H1 (cell line): ENCODE results near the gene OVCH1. TPM values are rescaled to one million over a fixed set of nuclear protein-coding genes. Genes with fewer than 3 reads are reported as not detected.

ENCODE experiments used
- CTCF ChIA-PET: fragments of 300-600 bp; sonication (Branson Sonifier 250); formaldehyde crosslinking; loops from one replicate; lab custom pipeline; 2021; ENCODE audit not compliant: partially characterized antibody; lab: Charles Lee
- POLR2A ChIA-PET: fragments of 300-600 bp; sonication (Branson Sonifier 250); formaldehyde crosslinking; loops from one replicate; lab custom pipeline; 2021; ENCODE audit warnings: inconsistent platforms; ENCODE audit not compliant: partially characterized antibody; lab: Charles Lee
- DNase-seq, 2 experiments: peaks; one replicate each; pipeline versions ENCODE4 v3.0.0 to v3.0.0-alpha.2; 2010 to 2022; ENCODE audit warnings: low spot score in 2 of 2, low read depth in 1 of 2, mixed read lengths in 1 of 2
- FAIRE-seq: peaks from 2 replicates; lab custom pipeline; 2011; peaks lifted over from hg19 to GRCh38; lab: Jason Lieb, UNC
- H2AFZ ChIP-seq: 2 replicates; pipeline ENCODE4 v1.8.1; 2012; ENCODE audit warnings: low read length, inconsistent platforms
- H2AK5ac ChIP-seq: 2 replicates; pipeline ENCODE4 v1.6.1; 2013; ENCODE audit warnings: low read depth, low read length
- H2BK120ac ChIP-seq: replicated peaks from 2 replicates; pipeline ENCODE3; 2013; ENCODE audit warnings: low read depth, low read length, inconsistent platforms
- H2BK12ac ChIP-seq: 2 replicates; pipeline ENCODE4 v1.6.1; 2013; ENCODE audit warnings: low read depth, low read length
- H2BK15ac ChIP-seq: 2 replicates; pipeline ENCODE4 v1.6.1; 2013; ENCODE audit warnings: low read length
- H2BK20ac ChIP-seq: 2 replicates; pipeline ENCODE4 v1.6.1; 2013; ENCODE audit warnings: low read length
- H2BK5ac ChIP-seq: 2 replicates; pipeline ENCODE4 v1.6.1; 2013; ENCODE audit warnings: low read depth, low read length
- H3K14ac ChIP-seq: 2 replicates; pipeline ENCODE4 v1.6.1; 2013; ENCODE audit warnings: inconsistent platforms; ENCODE audit not compliant: insufficient read length
- H3K18ac ChIP-seq: 2 replicates; pipeline ENCODE4 v1.6.1; 2013; ENCODE audit warnings: low read length; ENCODE audit errors: extremely low read depth
- H3K23ac ChIP-seq: 2 replicates; pipeline ENCODE4 v1.6.1; 2013; ENCODE audit warnings: inconsistent platforms; ENCODE audit not compliant: insufficient read length
- H3K23me2 ChIP-seq: 2 replicates; pipeline ENCODE4 v1.6.1; 2013; ENCODE audit warnings: low read depth, low read length
- H3K27ac ChIP-seq: 2 replicates; pipeline ENCODE4 v1.6.1; 2011; ENCODE audit warnings: low read depth, low read length, inconsistent platforms
- H3K27me3 ChIP-seq, 4 experiments: replicated peaks in 1 of 4; 1 replicate in 1 of 4; 2 replicates in 3 of 4; pipeline versions ENCODE4 v1.6.1 to v1.8.1; 2011 to 2013; ENCODE audit warnings: low read length in 3 of 4, mild to moderate bottlenecking in 3 of 4, inconsistent platforms in 2 of 4, mixed read lengths in 2 of 4, moderate library complexity in 1 of 4; ENCODE audit not compliant: control insufficient read depth in 3 of 4, insufficient read depth in 3 of 4; ENCODE audit errors: extremely low read depth in 1 of 4
- H3K36me3 ChIP-seq, 4 experiments: 2 replicates each; pipeline versions ENCODE4 v1.6.1 to v1.8.1; 2011 to 2013; ENCODE audit warnings: mild to moderate bottlenecking in 4 of 4, low read length in 3 of 4, moderate library complexity in 2 of 4, control low read depth in 1 of 4, inconsistent platforms in 1 of 4; ENCODE audit not compliant: insufficient read depth in 4 of 4, control insufficient read depth in 2 of 4
- H3K4ac ChIP-seq: replicated peaks from 2 replicates; pipeline ENCODE3; 2013; ENCODE audit warnings: low read length, low read depth, mixed read lengths, inconsistent platforms; ENCODE audit not compliant: insufficient read length
- H3K4me1 ChIP-seq, 4 experiments: replicated peaks in 1 of 4; 1 replicate in 1 of 4; 2 replicates in 3 of 4; pipeline versions ENCODE4 v1.6.1 to v1.8.1; 2011 to 2013; ENCODE audit warnings: low read length in 3 of 4, inconsistent platforms in 2 of 4, mixed read lengths in 1 of 4; ENCODE audit not compliant: insufficient read depth in 4 of 4, control insufficient read depth in 3 of 4
- H3K4me2 ChIP-seq, 2 experiments: 2 replicates each; pipeline versions ENCODE4 v1.6.1 to v1.8.1; 2011 to 2013; ENCODE audit warnings: low read depth in 2 of 2, low read length in 2 of 2, control low read depth in 1 of 2, inconsistent platforms in 1 of 2, mild to moderate bottlenecking in 1 of 2; ENCODE audit not compliant: insufficient read depth in 1 of 2
- H3K4me3 ChIP-seq, 4 experiments: fragments of 200-600, 300-600 bp in 1 of 4; sonication (generic), shearing (Covaris generic), sonication (Bioruptor Twin) in 1 of 4; 2 replicates each; pipeline versions ENCODE4 v1.5.1 to v1.8.1; 2011 to 2016; ENCODE audit warnings: low read length in 4 of 4, low read depth in 3 of 4, control low read depth in 2 of 4, inconsistent platforms in 2 of 4, mild to moderate bottlenecking in 2 of 4, mixed read lengths in 1 of 4, moderate library complexity in 1 of 4; ENCODE audit not compliant: insufficient read depth in 2 of 4; ENCODE audit errors: extremely low read depth in 1 of 4
- H3K56ac ChIP-seq: replicated peaks from 2 replicates; pipeline ENCODE3; 2013; ENCODE audit warnings: low read depth, mild to moderate bottlenecking, mixed read lengths, low read length, inconsistent platforms; ENCODE audit not compliant: insufficient read length
- H3K79me1 ChIP-seq: 2 replicates; pipeline ENCODE4 v1.6.1; 2013; ENCODE audit warnings: low read depth, low read length, control low read depth
- H3K79me2 ChIP-seq, 2 experiments: 2 replicates each; pipeline versions ENCODE4 v1.6.1 to v1.8.1; 2012 to 2013; ENCODE audit warnings: low read length in 2 of 2, mild to moderate bottlenecking in 2 of 2, inconsistent platforms in 1 of 2; ENCODE audit not compliant: insufficient read depth in 2 of 2, control insufficient read depth in 1 of 2
- H3K9ac ChIP-seq, 4 experiments: replicated peaks in 1 of 4; 1 replicate in 1 of 4; 2 replicates in 3 of 4; pipeline versions ENCODE4 v1.6.1 to v1.8.1; 2011 to 2013; ENCODE audit warnings: low read depth in 3 of 4, low read length in 3 of 4, control low read depth in 2 of 4, mild to moderate bottlenecking in 2 of 4, moderate library complexity in 2 of 4, inconsistent platforms in 1 of 4; ENCODE audit errors: extremely low read depth in 1 of 4
- H3K9me3 ChIP-seq, 2 experiments: 2 replicates each; pipeline versions ENCODE4 v1.6.1 to v1.8.1; 2012 to 2013; ENCODE audit warnings: mild to moderate bottlenecking in 2 of 2, moderate library complexity in 2 of 2, control low read depth in 1 of 2, inconsistent platforms in 1 of 2, low read depth in 1 of 2, low read length in 1 of 2, mixed read lengths in 1 of 2; ENCODE audit not compliant: insufficient read depth in 2 of 2
- H4K20me1 ChIP-seq, 2 experiments: replicated peaks in 1 of 2; 2 replicates each; pipeline versions ENCODE3 to v1.8.1; 2011 to 2013; ENCODE audit warnings: inconsistent platforms in 2 of 2, low read length in 2 of 2, mild to moderate bottlenecking in 1 of 2; ENCODE audit not compliant: insufficient read depth in 2 of 2, control insufficient read depth in 1 of 2
- H4K5ac ChIP-seq: 2 replicates; pipeline ENCODE4 v1.6.1; 2013; ENCODE audit warnings: low read length, low read depth, mixed read lengths, inconsistent platforms; ENCODE audit not compliant: insufficient read length
- H4K8ac ChIP-seq: 2 replicates; pipeline ENCODE4 v1.8.0; 2013; ENCODE audit warnings: mild to moderate bottlenecking, moderate library complexity, low read length, inconsistent platforms; ENCODE audit not compliant: insufficient read depth; ENCODE audit errors: extremely low read depth
- H4K91ac ChIP-seq: replicated peaks from 2 replicates; pipeline ENCODE3; 2013; ENCODE audit warnings: low read length, mixed read lengths, inconsistent platforms; ENCODE audit not compliant: insufficient read length
- ASH2L ChIP-seq: fragments of 200-600, 300-600 bp; sonication (generic); IDR thresholded peaks from one replicate; pipeline ENCODE4 v1.7.1; 2017; ENCODE audit warnings: low read length
- BACH1 ChIP-seq: IDR thresholded peaks from 2 replicates; pipeline ENCODE4 v1.6.1; 2012; ENCODE audit warnings: low read length, improper control_type of control experiment
- BRCA1 ChIP-seq: IDR thresholded peaks from 2 replicates; pipeline ENCODE4 v1.6.1; 2012; ENCODE audit warnings: low read depth, low read length, improper control_type of control experiment
- EP300 ChIP-seq, 2 experiments: IDR thresholded peaks; 1 replicate in 1 of 2; 2 replicates in 1 of 2; pipeline ENCODE4 v1.6.1; 2011 to 2012; ENCODE audit warnings: low read depth in 2 of 2, low read length in 2 of 2, mild to moderate bottlenecking in 2 of 2, borderline replicate concordance in 1 of 2, inconsistent platforms in 1 of 2, moderate library complexity in 1 of 2
- HDAC6 ChIP-seq: IDR thresholded peaks from one replicate; pipeline ENCODE4 v1.7.1; 2012; ENCODE audit warnings: low read depth, mild to moderate bottlenecking, inconsistent platforms, low read length, moderate library complexity
- NRF1 ChIP-seq: IDR thresholded peaks from 2 replicates; pipeline ENCODE4 v1.6.1; 2011; ENCODE audit warnings: mild to moderate bottlenecking, low read depth, low read length, improper control_type of control experiment
- POLR2AphosphoS5 ChIP-seq: IDR thresholded peaks from 2 replicates; pipeline ENCODE4 v1.6.1; 2011; ENCODE audit warnings: low read depth, low read length
- RAD21 ChIP-seq, 2 experiments: IDR thresholded peaks in 1 of 2; conservative IDR thresholded peaks in 1 of 2; 2 replicates each; pipeline ENCODE4 v1.6.1; 2011; ENCODE audit warnings: low read depth in 2 of 2, low read length in 2 of 2, improper control_type of control experiment in 1 of 2, inconsistent platforms in 1 of 2, mild to moderate bottlenecking in 1 of 2, moderate library complexity in 1 of 2
- SIN3A ChIP-seq, 2 experiments: IDR thresholded peaks in 1 of 2; conservative IDR thresholded peaks in 1 of 2; 2 replicates each; pipeline ENCODE4 v1.6.1; 2011 to 2012; ENCODE audit warnings: low read length in 2 of 2, improper control_type of control experiment in 1 of 2, low read depth in 1 of 2, mild to moderate bottlenecking in 1 of 2
- SUZ12 ChIP-seq: fragments of 200-600 bp; sonication (generic); IDR thresholded peaks from 2 replicates; pipeline ENCODE4 v1.6.1; 2012; ENCODE audit warnings: mild to moderate bottlenecking, inconsistent platforms, low read length, moderate library complexity, mixed read lengths
- TBP ChIP-seq: IDR thresholded peaks from 2 replicates; pipeline ENCODE4 v1.6.1; 2011; ENCODE audit warnings: low read depth, low read length, improper control_type of control experiment
- TEAD4 ChIP-seq: IDR thresholded peaks from 2 replicates; pipeline ENCODE4 v1.6.1; 2012; ENCODE audit warnings: low read depth, low read length, inconsistent platforms, mixed read lengths
- YY1 ChIP-seq: IDR thresholded peaks from 2 replicates; pipeline ENCODE4 v1.6.1; 2011; ENCODE audit warnings: low read depth, mild to moderate bottlenecking, low read length
- WGBS, 2 experiments: shearing (Covaris generic) in 1 of 2; methylation state at CpG; one replicate each; pipeline versions ENCODE4 v1.1.6 to v1.1.7; 2013 to 2015; ENCODE audit warnings: low lambda C conversion rate in 2 of 2, mixed read lengths in 2 of 2, inconsistent platforms in 1 of 2, low coverage in 1 of 2, missing lambda C conversion rate in 1 of 2; ENCODE audit not compliant: insufficient replicate concordance in 2 of 2, insufficient coverage in 1 of 2, insufficient read length in 1 of 2; ENCODE audit errors: extremely low coverage in 1 of 2, missing lambda C conversion rate in 1 of 2; 5-methylcytosine and 5-hydroxymethylcytosine counted together
- polyA plus RNA-seq, 7 experiments: library from polyadenylated mRNA; depleted of rRNA in 3 of 7; stranded (reverse) in 5 of 7; unstranded in 2 of 7; fragments of >200 nt in 5 of 7; fragments of 200-250 nt in 2 of 7; gene quantifications; 1 replicate in 5 of 7; 2 replicates in 1 of 7; 4 replicates in 1 of 7; pipeline versions ENCODE4 v1.2.1 to v1.2.3, GENCODE V29; 2011 to 2013; ENCODE audit warnings: missing spikeins in 2 of 7, mixed read lengths in 2 of 7
- total RNA-seq: library from RNA; stranded (reverse); fragmentation: NEBNext Ultra II Directional; extraction: Animal tissue kit (Norgen Biotek cat#: 25700); gene quantifications from 2 replicates; pipeline ENCODE4 v1.2.1, GENCODE V29; 2021

OVCH1 gene
- total and polyA plus RNA-seq, 2 of the 8 experiments (the other 6 are each of a cell fraction or from before 2014, with no cell fraction given), result 0.07 TPM; not detected in 1

GRCh38 chr12:29531471-29531870 is 34.0 kb upstream of the OVCH1 start:
- H2BK20ac ChIP-seq, result no peak overlapping the region
- peaks cover 0 to 2% of the 10 kb centered on the region in 2 experiments for H4K20me1 ChIP-seq
- no peak overlapping the region for H3K4me3 ChIP-seq
- DNase-seq (no peak), FAIRE-seq (no peak)
- WGBS, 2 experiments, result 84% methylated on average over 1 of the region's 1 CpG; no CpG with 5 or more reads in 1 of the 2 experiments
- no peaks in the 10 kb centered on the region for H3K9me3 ChIP-seq
- no peak overlapping the region for H3K27ac ChIP-seq
- no peaks in the 10 kb centered on the region for H3K79me2 ChIP-seq
- H3K23ac ChIP-seq, result no peak overlapping the region
- H3K14ac ChIP-seq, result no peak overlapping the region
- no peak overlapping the region for H2AFZ ChIP-seq
- no peak overlapping the region for H3K56ac ChIP-seq
- H2BK5ac ChIP-seq, result no peak overlapping the region
- no peak overlapping the region for H2BK12ac ChIP-seq
- H3K23me2 ChIP-seq, result no peaks in the 10 kb centered on the region
- POLR2A ChIA-PET, result no interaction called here
- no peak overlapping the region for H3K4me2 ChIP-seq
- no peaks in the 10 kb centered on the region for H3K27me3 ChIP-seq
- peaks cover 0 to 2% (median 0%) of the 10 kb centered on the region in 4 experiments; a peak in 1 of 7 replicates for H3K4me1 ChIP-seq
- no peak overlapping the region for H3K4ac ChIP-seq
- H3K9ac ChIP-seq, result no peak overlapping the region
- H2BK15ac ChIP-seq, result no peak overlapping the region
- CTCF ChIA-PET, result interaction anchor here (2.6 kb wide), 1 partner anchor 12 kb away, joined by 14 read pairs; no protein-coding TSS in a partner anchor
- no peak overlapping the region for H3K18ac ChIP-seq
- TF ChIP-seq NRF1 (no peak), YY1 (no peak), TBP (no peak), POLR2AphosphoS5 (no peak), EP300 (IDR thresholded peaks at IDR 0.05; ENCODE audit: borderline replicate concordance in 1 of 2, low read depth in 2 of 2, low read length in 2 of 2) (no peak), BRCA1 (no peak), RAD21 (IDR thresholded peaks at IDR 0.05 in 1 of 2, conservative IDR thresholded peaks at IDR 0.05 in 1 of 2; ENCODE audit: low read depth in 2 of 2, low read length in 2 of 2) (no peak), ASH2L (no peak), SIN3A (conservative IDR thresholded peaks at IDR 0.05 in 1 of 2, IDR thresholded peaks at IDR 0.05 in 1 of 2; ENCODE audit: low read depth in 1 of 2, low read length in 2 of 2) (no peak), HDAC6 (no peak), SUZ12 (no peak), BACH1 (no peak), TEAD4 (no peak)
- no peaks in the 10 kb centered on the region for H3K79me1 ChIP-seq
- no peaks in the 10 kb centered on the region for H3K36me3 ChIP-seq
- H2AK5ac ChIP-seq, result no peak overlapping the region
- no peak overlapping the region for H4K91ac ChIP-seq
- H2BK120ac ChIP-seq, result no peak overlapping the region
- H4K8ac ChIP-seq, result no peak overlapping the region
- no peak overlapping the region for H4K5ac ChIP-seq
